NCI-H2029 (cell line): ENCODE data around the gene WDR83.
A peak's percentile ranks its signal among the peaks of the same experiment; 100 is the strongest.
"Not testable (repeated sequence)": the region's sequence is repeated elsewhere in the genome, so short reads cannot be mapped to it uniquely, and the experiment has no call there.

Source experiments
- DNase-seq: peaks from one replicate; lab custom pipeline; 2025; lab: John Stamatoyannopoulos, UW

WDR83 gene

GRCh38 chr19:12685831-12686230 lies 19.2 kb downstream of the WDR83 start:
- no peak for DNase-seq

- no peak for DNase-seq
Observed at GRCh38 chr19:12687496-12688196, 21.0 kb downstream of the WDR83 start, which contains the start of gene GNG14. Gene GNG14 (plus strand): TSS chr19:12687998. CDS start chr19:12688049, 51 bp downstream.

GRCh38 chr19:12689012-12689411 lies 22.4 kb downstream of the WDR83 start:
- DNase-seq, result no peak

GRCh38 chr19:12689581-12690216 lies 23.1 kb downstream of the WDR83 start:
- DNase-seq, result no peak

- no peak for DNase-seq
Observed at GRCh38 chr19:12692960-12693359, 26.4 kb downstream of the WDR83 start.

GRCh38 chr19:12694641-12695040 lies 28.0 kb downstream of the WDR83 start:
- no peak for DNase-seq

- DNase-seq, result no peak
Observed at GRCh38 chr19:12695096-12695495, 28.5 kb downstream of the WDR83 start.

- DNase-seq, result no peak
Observed at GRCh38 chr19:12695514-12695913, 28.9 kb downstream of the WDR83 start.

- DNase-seq, result no peak
Observed at GRCh38 chr19:12695997-12696365, 29.4 kb downstream of the WDR83 start.

- DNase-seq, result peak; percentile 82
Observed at GRCh38 chr19:12696366-12697335, 30.0 kb downstream of the WDR83 start, which contains the start of gene FBXW9. Gene FBXW9 (minus strand): TSS chr19:12696631. CDS start chr19:12696581, 50 bp downstream.

- not testable (repeated sequence) for DNase-seq
Observed at GRCh38 chr19:12697425-12697824, 30.8 kb downstream of the WDR83 start.

GRCh38 chr19:12698138-12698537 lies 31.5 kb downstream of the WDR83 start:
- DNase-seq, result no peak

GRCh38 chr19:12701596-12702282 lies 35.1 kb downstream of the WDR83 start:
- DNase-seq, result no peak

- peak; percentile 43 for DNase-seq
Observed at GRCh38 chr19:12703046-12703445, 36.4 kb downstream of the WDR83 start.

- no peak for DNase-seq
Observed at GRCh38 chr19:12705169-12705568, 38.6 kb downstream of the WDR83 start.

GRCh38 chr19:12705654-12706331 lies 39.2 kb downstream of the WDR83 start:
- no peak for DNase-seq

- no peak for DNase-seq
Observed at GRCh38 chr19:12706332-12706718, 39.7 kb downstream of the WDR83 start.

GRCh38 chr19:12708641-12709040 lies 42.0 kb downstream of the WDR83 start:
- no peak for DNase-seq

GRCh38 chr19:12711187-12711586 lies 44.6 kb downstream of the WDR83 start:
- DNase-seq, result no peak

GRCh38 chr19:12712077-12712476 lies 45.5 kb downstream of the WDR83 start:
- DNase-seq, result not testable (repeated sequence)

- not testable (repeated sequence) for DNase-seq
Observed at GRCh38 chr19:12713304-12713703, 46.7 kb downstream of the WDR83 start.
